Keratinocyte (primary cell): ENCODE results near the gene PITPNM3. TPM values are rescaled to one million over a fixed set of nuclear protein-coding genes. Genes with fewer than 3 reads are reported as not detected.

Experiments
- DNase-seq: peaks from one replicate; pipeline ENCODE4 v3.0.0-alpha.2; 2011; ENCODE audit warnings: low read depth, missing footprints, low spot score
- FAIRE-seq: peaks from 2 replicates; lab custom pipeline; 2011; peaks lifted over from hg19 to GRCh38; lab: Jason Lieb, UNC
- H2AFZ ChIP-seq: 2 replicates; pipeline ENCODE4 v1.6.0; 2012; ENCODE audit warnings: low read length, control low read depth, inconsistent platforms; ENCODE audit not compliant: control insufficient read depth
- H3K27ac ChIP-seq: 2 replicates; pipeline ENCODE4 v1.5.1; 2011; ENCODE audit warnings: low read length; ENCODE audit not compliant: control insufficient read depth, insufficient read depth
- H3K27me3 ChIP-seq: 3 replicates; pipeline ENCODE4 v1.6.0; 2011; ENCODE audit warnings: low read length; ENCODE audit not compliant: control insufficient read depth, insufficient read depth; ENCODE audit errors: extremely low read depth
- H3K36me3 ChIP-seq, 2 experiments: 2 replicates in 1 of 2; 3 replicates in 1 of 2; pipeline ENCODE4 v1.5.1; 2011; ENCODE audit warnings: low read length in 2 of 2, mild to moderate bottlenecking in 1 of 2; ENCODE audit not compliant: control insufficient read depth in 2 of 2, insufficient read depth in 2 of 2; ENCODE audit errors: extremely low read depth in 1 of 2
- H3K4me1 ChIP-seq: 3 replicates; pipeline ENCODE4 v1.5.1; 2011; ENCODE audit warnings: low read length; ENCODE audit not compliant: control insufficient read depth, insufficient read depth; ENCODE audit errors: extremely low read depth
- H3K4me2 ChIP-seq: 3 replicates; pipeline ENCODE4 v1.6.0; 2011; ENCODE audit warnings: low read depth, low read length; ENCODE audit not compliant: control insufficient read depth, insufficient read depth; ENCODE audit errors: extremely low read depth
- H3K4me3 ChIP-seq, 3 experiments: fragments of 200-600 bp in 1 of 3; sonication (generic) in 1 of 3; 2 replicates in 2 of 3; 3 replicates in 1 of 3; pipeline ENCODE4 v1.5.1; 2011 to 2016; ENCODE audit warnings: low read length in 3 of 3, mild to moderate bottlenecking in 3 of 3, control low read depth in 2 of 3, inconsistent platforms in 1 of 3, low read depth in 1 of 3, mixed read lengths in 1 of 3, mixed run types in 1 of 3, moderate library complexity in 1 of 3; ENCODE audit not compliant: control insufficient read depth in 2 of 3, insufficient read depth in 2 of 3; ENCODE audit errors: extremely low read depth in 1 of 3
- H3K79me2 ChIP-seq: 2 replicates; pipeline ENCODE4 v1.6.0; 2012; ENCODE audit warnings: low read length; ENCODE audit not compliant: control insufficient read depth, insufficient read depth
- H3K9ac ChIP-seq: 3 replicates; pipeline ENCODE4 v1.6.0; 2011; ENCODE audit warnings: low read length; ENCODE audit not compliant: control insufficient read depth, insufficient read depth; ENCODE audit errors: extremely low read depth
- H3K9me1 ChIP-seq: 3 replicates; pipeline ENCODE4 v1.6.0; 2011; ENCODE audit warnings: low read length; ENCODE audit not compliant: control insufficient read depth, insufficient read depth; ENCODE audit errors: extremely low read depth
- H3K9me3 ChIP-seq: 2 replicates; pipeline ENCODE4 v1.5.1; 2012; ENCODE audit warnings: low read depth, low read length; ENCODE audit not compliant: control insufficient read depth
- H4K20me1 ChIP-seq: 3 replicates; pipeline ENCODE4 v1.6.0; 2011; ENCODE audit warnings: low read length; ENCODE audit not compliant: control insufficient read depth, insufficient read depth; ENCODE audit errors: extremely low read depth
- EZH2 ChIP-seq: IDR thresholded peaks from one replicate; pipeline ENCODE4 v1.6.1; 2012; ENCODE audit warnings: inconsistent platforms, mild to moderate bottlenecking, low read length, moderate library complexity
- dilution Hi-C: fragments of 300-500 bp; cut with MboI; formaldehyde crosslinking; loops from one replicate; pipeline ENCODE4 v1.7.0; 2020; ENCODE audit warnings: low sequenced_read_pairs; ENCODE audit not compliant: extremely low pct_ligation_motif_present
- polyA plus RNA-seq, 5 experiments: library from polyadenylated mRNA; depleted of rRNA in 3 of 5; stranded (reverse) in 3 of 5; stranded (forward) in 1 of 5; unstranded in 1 of 5; fragments of >200 nt; gene quantifications; 1 replicate in 1 of 5; 2 replicates in 3 of 5; 3 replicates in 1 of 5; pipeline versions ENCODE4 v1.2.1 to v1.2.3, GENCODE V29; 2011 to 2012; ENCODE audit warnings: missing spikeins in 2 of 5, low read depth in 1 of 5, low replicate concordance in 1 of 5
- TF ChIP-seq, protein P1 (sequence below), 3 experiments: IDR thresholded peaks in 1 of 3; conservative IDR thresholded peaks in 1 of 3; optimal IDR thresholded peaks in 1 of 3; 2 replicates in 2 of 3; 3 replicates in 1 of 3; pipeline versions ENCODE3 to v1.5.1; 2011; ENCODE audit warnings: low read length in 3 of 3, mild to moderate bottlenecking in 3 of 3, moderate library complexity in 2 of 3, control low read depth in 1 of 3, inconsistent platforms in 1 of 3; ENCODE audit not compliant: insufficient read depth in 2 of 3; ENCODE audit errors: extremely low read depth in 1 of 3

PITPNM3 gene
- polyA plus RNA-seq, 1 donor (not counting 4 experiments of a cell fraction or from before 2014, with no cell fraction given) = 7.7 TPM

DNA sequence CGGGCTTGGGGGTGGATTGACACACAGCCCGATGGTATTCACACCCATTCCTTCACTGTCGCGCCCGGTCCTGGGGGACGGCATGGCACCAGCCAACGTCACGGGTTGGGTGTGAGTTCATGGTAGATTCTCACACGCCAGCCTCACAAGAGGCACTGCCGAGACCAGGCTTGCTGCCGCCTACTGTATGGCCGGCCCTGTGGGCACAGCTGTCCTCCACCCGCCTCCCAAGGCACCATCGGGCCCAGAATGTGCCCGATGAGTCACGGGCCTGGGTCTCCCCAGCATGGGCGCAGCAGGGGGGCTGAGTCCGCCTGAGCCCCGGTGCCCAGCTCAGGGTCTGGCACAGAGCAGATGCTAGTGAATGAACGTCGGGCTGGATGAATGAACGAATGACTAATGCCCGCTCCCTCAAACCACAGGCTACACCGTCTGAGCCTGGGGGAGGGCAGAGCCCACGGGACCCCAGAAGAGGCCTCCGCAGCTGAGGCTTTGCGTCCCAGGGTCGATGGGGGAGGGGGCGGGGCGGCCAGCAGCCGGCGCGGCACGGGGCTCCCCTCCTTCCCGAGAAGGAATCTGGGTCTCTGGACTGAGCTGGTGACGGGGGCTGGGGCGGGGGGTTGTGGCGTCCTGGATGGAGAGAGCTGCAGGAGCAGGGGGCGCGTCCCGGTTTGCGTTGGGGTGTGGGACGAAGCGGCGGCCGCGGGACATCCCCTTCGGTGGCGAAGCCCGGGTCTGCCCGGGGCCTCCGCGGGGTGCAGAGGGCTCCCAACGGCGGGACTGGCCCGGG, 829 bp downstream of the PITPNM3 start:
- Histone ChIP-seq H3K79me2 (no peaks in the 10 kb centered on the region), H3K9me1 (no peaks in the 10 kb centered on the region), H4K20me1 (no peaks in the 10 kb centered on the region), H2AFZ (peak overlapping the region; percentile 78), H3K4me1 (peaks cover 41% of the 10 kb centered on the region), H3K9me3 (no peaks in the 10 kb centered on the region), H3K36me3 (no peaks in the 10 kb centered on the region), H3K4me2 (peak overlapping the region; percentile 85), H3K9ac (peak overlapping the region; percentile 86), H3K27me3 (no peaks in the 10 kb centered on the region), H3K27ac (peak overlapping the region; percentile 77), H3K4me3 (peak overlapping the region; percentile 65 to 83 (median 80))
- dilution Hi-C loops = no loop called here
- peak; percentile 75 for FAIRE-seq
- TF ChIP-seq, protein P1, sequence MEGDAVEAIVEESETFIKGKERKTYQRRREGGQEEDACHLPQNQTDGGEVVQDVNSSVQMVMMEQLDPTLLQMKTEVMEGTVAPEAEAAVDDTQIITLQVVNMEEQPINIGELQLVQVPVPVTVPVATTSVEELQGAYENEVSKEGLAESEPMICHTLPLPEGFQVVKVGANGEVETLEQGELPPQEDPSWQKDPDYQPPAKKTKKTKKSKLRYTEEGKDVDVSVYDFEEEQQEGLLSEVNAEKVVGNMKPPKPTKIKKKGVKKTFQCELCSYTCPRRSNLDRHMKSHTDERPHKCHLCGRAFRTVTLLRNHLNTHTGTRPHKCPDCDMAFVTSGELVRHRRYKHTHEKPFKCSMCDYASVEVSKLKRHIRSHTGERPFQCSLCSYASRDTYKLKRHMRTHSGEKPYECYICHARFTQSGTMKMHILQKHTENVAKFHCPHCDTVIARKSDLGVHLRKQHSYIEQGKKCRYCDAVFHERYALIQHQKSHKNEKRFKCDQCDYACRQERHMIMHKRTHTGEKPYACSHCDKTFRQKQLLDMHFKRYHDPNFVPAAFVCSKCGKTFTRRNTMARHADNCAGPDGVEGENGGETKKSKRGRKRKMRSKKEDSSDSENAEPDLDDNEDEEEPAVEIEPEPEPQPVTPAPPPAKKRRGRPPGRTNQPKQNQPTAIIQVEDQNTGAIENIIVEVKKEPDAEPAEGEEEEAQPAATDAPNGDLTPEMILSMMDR (optimal IDR thresholded peaks at IDR 0.05 in 1 of 3, IDR thresholded peaks at IDR 0.05 in 1 of 3, conservative IDR thresholded peaks at IDR 0.05 in 1 of 3; ENCODE audit: extremely low read depth in 1 of 3, insufficient read depth in 2 of 3, low read length in 3 of 3) = peak in 2 of 3 experiments; percentile 15 to 42
- TF ChIP-seq EZH2 = no peak
- DNase-seq = peak; percentile 23

DNA sequence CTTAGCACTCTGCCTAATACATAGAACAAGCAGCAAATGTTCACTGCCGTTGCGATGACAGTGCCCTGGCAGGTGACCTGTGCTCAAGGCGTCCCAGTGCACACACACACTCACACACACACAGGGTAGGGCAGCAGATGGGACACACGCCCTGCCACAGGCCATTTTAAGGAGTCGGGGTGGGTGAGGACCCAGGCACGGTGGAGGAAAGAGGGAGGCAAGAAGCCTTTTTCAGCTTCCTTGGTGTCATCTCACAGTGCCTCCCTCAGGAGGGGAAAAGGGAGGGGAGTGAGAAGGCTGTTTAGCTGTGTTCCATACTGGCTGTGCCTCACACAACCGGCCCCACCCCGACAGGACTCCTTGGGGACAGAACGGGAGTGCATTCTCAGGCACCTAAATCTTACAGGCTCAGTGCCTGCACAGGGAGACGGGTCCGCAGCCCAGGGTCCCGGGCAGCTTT, 1.5 kb downstream of the PITPNM3 start:
- FAIRE-seq (peak; percentile 59), DNase-seq (no peak)
- no peaks in the 10 kb centered on the region for H3K36me3 ChIP-seq
- peak overlapping the region; percentile 65 to 83 (median 80) for H3K4me3 ChIP-seq
- H3K4me1 ChIP-seq = peaks cover 47% of the 10 kb centered on the region
- H3K9me3 ChIP-seq = no peaks in the 10 kb centered on the region
- H4K20me1 ChIP-seq = no peaks in the 10 kb centered on the region
- H2AFZ ChIP-seq = peak overlapping the region; percentile 78
- no peaks in the 10 kb centered on the region for H3K9me1 ChIP-seq
- peak overlapping the region; percentile 77 for H3K27ac ChIP-seq
- H3K79me2 ChIP-seq = no peaks in the 10 kb centered on the region
- H3K9ac ChIP-seq = peak overlapping the region; percentile 86
- H3K27me3 ChIP-seq = no peaks in the 10 kb centered on the region
- dilution Hi-C loops = no loop called here
- TF ChIP-seq, protein P1 (optimal IDR thresholded peaks at IDR 0.05 in 1 of 3, IDR thresholded peaks at IDR 0.05 in 1 of 3, conservative IDR thresholded peaks at IDR 0.05 in 1 of 3; ENCODE audit: extremely low read depth in 1 of 3, insufficient read depth in 2 of 3, low read length in 3 of 3) = peak in 1 of 3 experiments; percentile 14
- TF ChIP-seq EZH2 = no peak
- H3K4me2 ChIP-seq = peak overlapping the region; percentile 85
